GM12878 (cell line): ENCODE measurements around the gene PFKFB1. TPM values are rescaled to one million over a fixed set of nuclear protein-coding genes. Genes with fewer than 3 reads are reported as not detected.

ENCODE experiments used
- ATAC-seq: fragments of 200-7000 bp; cut with Tn5 transposase; 3 replicates; pipeline ENCODE4 v1.9.1; 2020; ENCODE audit warnings: mild to moderate bottlenecking, moderate library complexity
- BruUV-seq: library from RNA; stranded (reverse); fragments of 400-500 nt; replicated peaks from 2 replicates; lab custom pipeline; 2021; lab: Mats Ljungman, UMichigan
- CTCF ChIA-PET: fragments of 300-600 bp; sonication (Branson Sonifier 250); formaldehyde crosslinking; extraction: SDS; loops from one replicate; lab custom pipeline; 2021; ENCODE audit warnings: inconsistent platforms; lab: Yijun Ruan, JAX
- POLR2A ChIA-PET: fragments of 350-600 bp; formaldehyde crosslinking; extraction: SDS; loops from one replicate; lab custom pipeline; 2021; ENCODE audit warnings: inconsistent platforms; lab: Charles Lee
- RAD21 ChIA-PET: fragments of 300-600 bp; sonication (Branson Sonifier 250); formaldehyde crosslinking; loops from one replicate; lab custom pipeline; 2023; ENCODE audit warnings: antibody characterized with exemption; ENCODE audit not compliant: unreplicated experiment; lab: Charles Lee
- SMC1A ChIA-PET: fragments of 300-600 bp; sonication (Branson Sonifier 250); formaldehyde crosslinking; loops from one replicate; lab custom pipeline; 2023; ENCODE audit not compliant: unreplicated experiment, uncharacterized antibody; lab: Charles Lee
- DNase-seq: peaks from one replicate; pipeline ENCODE4 v3.0.0-alpha.2; 2011; ENCODE audit warnings: low read depth, low spot score
- FAIRE-seq: peaks from 3 replicates; lab custom pipeline; 2011; peaks lifted over from hg19 to GRCh38; lab: Jason Lieb, UNC
- H2AFZ ChIP-seq: 2 replicates; pipeline ENCODE4 v1.6.0; 2011; ENCODE audit warnings: low read depth, low read length, control low read depth; ENCODE audit not compliant: control insufficient read depth
- H3K27ac ChIP-seq: 2 replicates; pipeline ENCODE4 v1.5.1; 2011; ENCODE audit warnings: control low read depth; ENCODE audit not compliant: control insufficient read depth, insufficient read depth
- H3K27me3 ChIP-seq, 2 experiments: replicated peaks in 1 of 2; 2 replicates each; pipeline versions ENCODE4 v1.6.0 to v1.6.1; 2011; ENCODE audit warnings: low read length in 1 of 2; ENCODE audit not compliant: control insufficient read depth in 2 of 2, insufficient read depth in 2 of 2
- H3K36me3 ChIP-seq, 2 experiments: 2 replicates each; pipeline ENCODE4 v1.5.1; 2011; ENCODE audit warnings: low read length in 1 of 2; ENCODE audit not compliant: control insufficient read depth in 2 of 2, insufficient read depth in 2 of 2
- H3K4me1 ChIP-seq: 2 replicates; pipeline ENCODE4 v1.6.1; 2011; ENCODE audit warnings: mild to moderate bottlenecking, low read length, moderate library complexity, mixed read lengths; ENCODE audit not compliant: control insufficient read depth, insufficient read depth
- H3K4me2 ChIP-seq: 2 replicates; pipeline ENCODE4 v1.6.0; 2011; ENCODE audit warnings: control low read depth; ENCODE audit not compliant: control insufficient read depth, insufficient read depth
- H3K4me3 ChIP-seq: fragments of 200-600 bp; sonication (generic); 2 replicates; pipeline ENCODE4 v1.5.1; 2016
- H3K79me2 ChIP-seq: 2 replicates; pipeline ENCODE4 v1.6.0; 2011; ENCODE audit warnings: low read length; ENCODE audit not compliant: control insufficient read depth, insufficient read depth
- H3K9ac ChIP-seq: 2 replicates; pipeline ENCODE4 v1.8.0; 2011; ENCODE audit warnings: low read length, control low read depth, mixed read lengths; ENCODE audit not compliant: control insufficient read depth, insufficient read depth
- H3K9me3 ChIP-seq: replicated peaks from 3 replicates; pipeline ENCODE4 v1.5.1; 2011; ENCODE audit warnings: mild to moderate bottlenecking, low read length; ENCODE audit not compliant: control insufficient read depth, insufficient read depth
- H4K20me1 ChIP-seq: 2 replicates; pipeline ENCODE4 v1.6.0; 2011; ENCODE audit not compliant: control insufficient read depth, insufficient read depth
- KAT2A ChIP-seq: conservative IDR thresholded peaks from 2 replicates; pipeline ENCODE4 v1.6.1; 2011; ENCODE audit warnings: low read depth, low read length; ENCODE audit not compliant: control insufficient read depth
- SP1 ChIP-seq: IDR thresholded peaks from one replicate; pipeline ENCODE4 v1.6.1; 2011; ENCODE audit warnings: low read depth, low read length
- SREBF1 ChIP-seq: IDR thresholded peaks from 2 replicates; pipeline ENCODE4 v1.6.1; 2012; ENCODE audit warnings: mild to moderate bottlenecking, low read length
- SUPT20H ChIP-seq: IDR thresholded peaks from 2 replicates; pipeline ENCODE4 v1.6.1; 2011; ENCODE audit warnings: low read depth, mild to moderate bottlenecking, low read length, moderate library complexity, borderline replicate concordance; ENCODE audit not compliant: control insufficient read depth
- ZBTB40 ChIP-seq: fragments of 450-650 bp; IDR thresholded peaks from 2 replicates; pipeline ENCODE4 v1.6.1; 2016; ENCODE audit warnings: mild to moderate bottlenecking, moderate library complexity, borderline replicate concordance
- WGBS: methylation state at CpG from one replicate; pipeline ENCODE4 v1.1.6; 2016; ENCODE audit warnings: low lambda C conversion rate; ENCODE audit not compliant: insufficient replicate concordance, insufficient coverage; ENCODE audit errors: missing lambda C conversion rate; 5-methylcytosine and 5-hydroxymethylcytosine counted together
- in situ Hi-C: fragments of 300-500 bp; cut with MboI; formaldehyde crosslinking; loops from 9 replicates; pipeline ENCODE4 v1.14.3; 2018; ENCODE audit warnings: mixed read lengths
- intact Hi-C: fragments of 100-400 bp; cut with micrococcal nuclease; formaldehyde crosslinking; loops from one replicate; pipeline ENCODE4 v1.14.2; 2022; ENCODE audit not compliant: unreplicated experiment
- polyA plus RNA-seq, 11 experiments: library from polyadenylated mRNA; depleted of rRNA in 4 of 11; unstranded in 6 of 11; stranded (reverse) in 5 of 11; fragments of >200 nt; fragmentation: Nextera tagmentation in 4 of 11; fragmentation: Illumina TruSeq in 1 of 11; extraction: Ambion mirVana in 4 of 11; extraction: Trizol in 1 of 11; gene quantifications; 1 replicate in 1 of 11; 2 replicates in 10 of 11; pipeline versions ENCODE4 v1.2.1 to v1.2.3, GENCODE V29; 2011 to 2016; ENCODE audit warnings: inconsistent platforms in 2 of 11, missing spikeins in 2 of 11, low read depth in 1 of 11
- total RNA-seq, 4 experiments: library from RNA; depleted of rRNA in 3 of 4; stranded (reverse); fragments of >200 nt in 3 of 4; fragmentation: Illumina TruSeq in 1 of 4; extraction: Trizol in 1 of 4; gene quantifications; 2 replicates each; pipeline versions ENCODE4 v1.2.1 to v1.2.3, GENCODE V29; 2013 to 2021

Gene PFKFB1
- total and polyA plus RNA-seq, 10 of the 15 experiments (the other 5 are each of a cell fraction or from before 2014, with no cell fraction given), result 0.13 to 0.59 (median 0.37) TPM

- DNase-seq (no peak), FAIRE-seq (no peak), ATAC-seq (no peak)
- 74% methylated on average over 6 of the region's 6 CpGs for WGBS
- Histone ChIP-seq H4K20me1 (no peaks in the 10 kb centered on the region), H3K4me3 (no peak overlapping the region), H3K4me1 (no peaks in the 10 kb centered on the region), H3K4me2 (no peak overlapping the region), H3K79me2 (no peaks in the 10 kb centered on the region), H3K9me3 (no peaks in the 10 kb centered on the region), H3K27ac (no peak overlapping the region), H3K9ac (no peak overlapping the region), H2AFZ (no peak overlapping the region), H3K27me3 (no peaks in the 10 kb centered on the region), H3K36me3 (no peaks in the 10 kb centered on the region)
- in situ Hi-C loops, result no loop called here
- intact Hi-C loops, result no loop called here
- ChIA-PET CTCF (no interaction called here), SMC1A (no interaction called here), POLR2A (no interaction called here), RAD21 (no interaction called here)
- TF ChIP-seq ZBTB40 (no peak), KAT2A (no peak), SREBF1 (no peak)
- BruUV-seq, result no TSS peak
Observed at GRCh38 chrX:55041514-55041913, 47.5 kb upstream of the PFKFB1 start.

GRCh38 chrX:55039471-55039870, 45.5 kb upstream of the PFKFB1 start:
- ChIA-PET SMC1A (no interaction called here), CTCF (no interaction called here), RAD21 (no interaction called here), POLR2A (no interaction called here)
- FAIRE-seq, result no peak
- H3K4me1 ChIP-seq, result no peaks in the 10 kb centered on the region
- in situ Hi-C loops, result no loop called here
- intact Hi-C loops, result no loop called here
- 47% methylated on average over 3 of the region's 3 CpGs for whole genome bisulfite sequencing
- no peak overlapping the region for H3K4me3 ChIP-seq
- no peak for ATAC-seq
- no peaks in the 10 kb centered on the region for H3K9me3 ChIP-seq
- TF ChIP-seq SUPT20H (no peak), SP1 (no peak)
- no peak overlapping the region for H2AFZ ChIP-seq
- H3K36me3 ChIP-seq, result no peaks in the 10 kb centered on the region
- no peaks in the 10 kb centered on the region for H3K79me2 ChIP-seq
- no peaks in the 10 kb centered on the region for H4K20me1 ChIP-seq
- no peak overlapping the region for H3K9ac ChIP-seq
- no TSS peak for BruUV-seq
- no peak overlapping the region for H3K27ac ChIP-seq
- no peaks in the 10 kb centered on the region for H3K27me3 ChIP-seq
- no peak overlapping the region for H3K4me2 ChIP-seq
- DNase-seq, result no peak
